Measurements from ENCODE around the gene CFAP20DC. TPM values are rescaled to one million over a fixed set of nuclear protein-coding genes. Genes with fewer than 3 reads are reported as not detected.

Gene CFAP20DC
- total RNA-seq, 1 experiment from 2014 or later, result 1.1 TPM

GRCh38 chr3:58749948-58750347 is 299.9 kb downstream of the CFAP20DC start:
- no peak overlapping the region for H3K4me3 Mint-ChIP-seq (ENCODE audit: unreplicated experiment)
- TF ChIP-seq CTCF (IDR thresholded peaks at IDR 0.05; ENCODE audit: unreplicated experiment), result no peak
- ChIA-PET POLR2A (no interaction called here), CTCF (no interaction called here)
- BruUV-seq (replicated peaks), result no TSS peak
- no peaks in the 10 kb centered on the region for H3K9me3 Mint-ChIP-seq (ENCODE audit: unreplicated experiment)
- H3K27ac Mint-ChIP-seq (ENCODE audit: low read depth, unreplicated experiment), result no peak overlapping the region
- no peak for DNase-seq (ENCODE audit: unreplicated experiment)
- intact Hi-C loops (cut with micrococcal nuclease), result no loop called here
- no peaks in the 10 kb centered on the region for H3K4me1 Mint-ChIP-seq (ENCODE audit: insufficient read depth, unreplicated experiment)
- no peaks in the 10 kb centered on the region for H3K36me3 Mint-ChIP-seq (ENCODE audit: insufficient read depth, unreplicated experiment)
- peaks cover 5% of the 10 kb centered on the region for H3K27me3 Mint-ChIP-seq (ENCODE audit: insufficient read depth, unreplicated experiment)

- H3K4me1 Mint-ChIP-seq (ENCODE audit: insufficient read depth, unreplicated experiment), result no peaks in the 10 kb centered on the region
- POLR2A ChIA-PET, result no interaction called here
- H3K36me3 Mint-ChIP-seq (ENCODE audit: insufficient read depth, unreplicated experiment), result no peaks in the 10 kb centered on the region
- TF ChIP-seq CTCF (IDR thresholded peaks at IDR 0.05; ENCODE audit: unreplicated experiment), result no peak
- no peaks in the 10 kb centered on the region for H3K9me3 Mint-ChIP-seq (ENCODE audit: unreplicated experiment)
- intact Hi-C loops (cut with micrococcal nuclease), result no loop called here
- CTCF ChIA-PET, result no interaction called here
- no TSS peak for BruUV-seq (replicated peaks)
- no peak overlapping the region for H3K27ac Mint-ChIP-seq (ENCODE audit: low read depth, unreplicated experiment)
- H3K4me3 Mint-ChIP-seq (ENCODE audit: unreplicated experiment), result no peak overlapping the region
- peaks cover 24% of the 10 kb centered on the region for H3K27me3 Mint-ChIP-seq (ENCODE audit: insufficient read depth, unreplicated experiment)
- no peak for DNase-seq (ENCODE audit: unreplicated experiment)
Measured at GRCh38 chr3:58748024-58748423, 301.8 kb downstream of the CFAP20DC start.

- DNase-seq (ENCODE audit: unreplicated experiment), result no peak
- Mint-ChIP-seq H3K4me3 (ENCODE audit: unreplicated experiment) (no peak overlapping the region), H3K4me1 (ENCODE audit: insufficient read depth, unreplicated experiment) (no peaks in the 10 kb centered on the region), H3K9me3 (ENCODE audit: unreplicated experiment) (no peaks in the 10 kb centered on the region), H3K36me3 (ENCODE audit: insufficient read depth, unreplicated experiment) (no peaks in the 10 kb centered on the region), H3K27ac (ENCODE audit: low read depth, unreplicated experiment) (no peak overlapping the region), H3K27me3 (ENCODE audit: insufficient read depth, unreplicated experiment) (peaks cover 25% of the 10 kb centered on the region)
- no TSS peak for BruUV-seq (replicated peaks)
- TF ChIP-seq CTCF (IDR thresholded peaks at IDR 0.05; ENCODE audit: unreplicated experiment), result no peak
- POLR2A ChIA-PET, result interaction anchor here (0.6 kb wide), 1 partner anchor 128 kb away, joined by 3 read pairs; no protein-coding TSS in a partner anchor
- CTCF ChIA-PET, result no interaction called here
- intact Hi-C loops (cut with micrococcal nuclease), result no loop called here
Measured at GRCh38 chr3:58746758-58747157, 303.1 kb downstream of the CFAP20DC start.

GRCh38 chr3:58743296-58743695 is 306.5 kb downstream of the CFAP20DC start:
- Mint-ChIP-seq H3K27me3 (ENCODE audit: insufficient read depth, unreplicated experiment) (peaks cover 25% of the 10 kb centered on the region), H3K9me3 (ENCODE audit: unreplicated experiment) (no peaks in the 10 kb centered on the region), H3K27ac (ENCODE audit: low read depth, unreplicated experiment) (no peak overlapping the region), H3K4me3 (ENCODE audit: unreplicated experiment) (no peak overlapping the region), H3K4me1 (ENCODE audit: insufficient read depth, unreplicated experiment) (no peaks in the 10 kb centered on the region), H3K36me3 (ENCODE audit: insufficient read depth, unreplicated experiment) (no peaks in the 10 kb centered on the region)
- no peak for TF ChIP-seq CTCF (IDR thresholded peaks at IDR 0.05; ENCODE audit: unreplicated experiment)
- no TSS peak for BruUV-seq (replicated peaks)
- intact Hi-C loops (cut with micrococcal nuclease), result no loop called here
- ChIA-PET CTCF (no interaction called here), POLR2A (interaction anchor here (0.6 kb wide), 1 partner anchor 110 kb away, joined by 3 read pairs; no protein-coding TSS in a partner anchor)
- DNase-seq (ENCODE audit: unreplicated experiment), result no peak

Data from MCF 10A (cell line).